ENCODE data around the gene SPINK4. TPM values are rescaled to one million over a fixed set of nuclear protein-coding genes. Genes with fewer than 3 reads are reported as not detected.

Gene SPINK4
- total RNA-seq, 1 experiment from 2014 or later = not detected

- Histone ChIP-seq H3K14ac (ENCODE audit: insufficient read depth, low read length) (no peak overlapping the region), H4K20me1 (ENCODE audit: control insufficient read depth, insufficient read depth, insufficient read length) (no peaks in the 10 kb centered on the region), H3K4me1 (ENCODE audit: insufficient read depth, low read length) (0 out of 2 replicates have a peak, but pooled peaks cover 2% of the 10 kb centered on the region), H3K18ac (ENCODE audit: insufficient read length, low read depth, low read length) (no peak overlapping the region), H3K9ac (ENCODE audit: extremely low read depth, insufficient read length, low read length) (no peak overlapping the region), H3K79me1 (ENCODE audit: insufficient read depth, low read depth, low read length, poor library complexity, severe bottlenecking) (peaks cover 10% of the 10 kb centered on the region), H3K9me3 (ENCODE audit: control insufficient read depth, low read depth, low read length) (no peaks in the 10 kb centered on the region), H4K8ac (replicated peaks; ENCODE audit: insufficient read length, low read depth, low read length) (no peak overlapping the region), H3T11ph (ENCODE audit: low read length) (no peak overlapping the region), H3K79me2 (ENCODE audit: insufficient read depth, low read length) (peaks cover 16% of the 10 kb centered on the region; the same call in 1 of the 2 replicates), H3K4ac (ENCODE audit: low read depth, low read length) (no peak overlapping the region), H2AFZ (ENCODE audit: low read length) (no peak overlapping the region), H3K4me2 (ENCODE audit: insufficient read depth, insufficient read length, low read length) (no peak overlapping the region), H2BK15ac (ENCODE audit: low read depth, low read length) (no peak overlapping the region), H2AK5ac (ENCODE audit: insufficient read length, low read length) (no peak overlapping the region), H3K27ac (ENCODE audit: insufficient read length, low read depth, low read length) (no peak overlapping the region), H3K23me2 (ENCODE audit: insufficient read length, low read depth, low read length, poor library complexity, severe bottlenecking) (no peaks in the 10 kb centered on the region), H3K27me3 (ENCODE audit: insufficient read depth, low read length) (no peaks in the 10 kb centered on the region), H3K23ac (ENCODE audit: insufficient read length, low read depth, low read length) (no peak overlapping the region), H2BK12ac (ENCODE audit: insufficient read length, low read depth, low read length) (no peak overlapping the region), H2BK120ac (ENCODE audit: low read depth, low read length, poor library complexity, severe bottlenecking) (no peak overlapping the region), H2BK5ac (ENCODE audit: insufficient read length, low read length) (no peak overlapping the region), H2BK20ac (ENCODE audit: low read depth, low read length, poor library complexity, severe bottlenecking) (no peak overlapping the region), H3K56ac (ENCODE audit: insufficient read length, low read depth, low read length) (no peak overlapping the region), H4K5ac (ENCODE audit: insufficient read length, low read depth, low read length) (no peak overlapping the region), H4K91ac (ENCODE audit: insufficient read length, low read depth, low read length) (no peak overlapping the region)
- Mint-ChIP-seq H3K27ac (no peak overlapping the region; a peak in 2 of 7 replicates), H3K4me3 (no peak overlapping the region), H3K4me1 (peaks cover 7 to 13% of the 10 kb centered on the region in 2 experiments; a peak in 3 of 4 replicates), H3K36me3 (ENCODE audit: insufficient read depth in 1 of 3, low read depth in 3 of 3) (peaks cover 25 to 66% (median 58%) of the 10 kb centered on the region in 3 experiments; a peak in 6 of 7 replicates), H3K27me3 (ENCODE audit: low read depth) (no peaks in the 10 kb centered on the region), H3K9me3 (peaks cover 0 to 2% of the 10 kb centered on the region in 2 experiments; a peak in 2 of 5 replicates)
- DNase-seq = no peak
- whole genome bisulfite sequencing (ENCODE audit: extremely low coverage, insufficient read length, low lambda C conversion rate) = no CpG with 5 or more reads among the region's 12 CpGs
- no peak for TF ChIP-seq CTCF (conservative IDR thresholded peaks at IDR 0.05)
Measured at GRCh38 chr9:33294670-33295432, 54.9 kb downstream of the SPINK4 start.
